HEK293 (cell line): ENCODE results near the gene PRRT1B.

ENCODE experiments used
- CTCF ChIA-PET: fragments of 350-600 bp; formaldehyde crosslinking; extraction: SDS; loops from one replicate; lab custom pipeline; 2021; ENCODE audit warnings: antibody characterized with exemption; lab: Yijun Ruan, JAX
- POLR2A ChIA-PET: fragments of 300-600 bp; formaldehyde crosslinking; extraction: SDS; loops from one replicate; lab custom pipeline; 2020; ENCODE audit warnings: antibody characterized with exemption, inconsistent platforms; lab: Yijun Ruan, JAX
- H3K27ac ChIP-seq: fragments of 200-500 bp; sonication (Bioruptor generic); 2 replicates; pipeline ENCODE4 v1.5.1; 2014; ENCODE audit warnings: low read depth, low read length, control low read depth, inconsistent platforms; ENCODE audit errors: extremely low read depth
- H3K36me3 ChIP-seq, 2 experiments: fragments of 200-500 bp in 1 of 2; sonication (Bioruptor generic) in 1 of 2; 1 replicate in 1 of 2; 2 replicates in 1 of 2; pipeline ENCODE4 v1.5.1; 2014 to 2017; ENCODE audit warnings: inconsistent platforms in 2 of 2, low read length in 2 of 2; ENCODE audit not compliant: control insufficient read depth in 2 of 2, insufficient read depth in 1 of 2
- H3K4me1 ChIP-seq: fragments of 200-500 bp; sonication (Bioruptor generic); 2 replicates; pipeline ENCODE4 v1.5.1; 2014; ENCODE audit warnings: mild to moderate bottlenecking, low read length, inconsistent platforms; ENCODE audit not compliant: control insufficient read depth, insufficient read depth
- H3K4me3 ChIP-seq: 2 replicates; pipeline ENCODE4 v1.5.1; 2011; ENCODE audit warnings: low read depth, mild to moderate bottlenecking, control low read depth, low read length, moderate library complexity
- H3K9me3 ChIP-seq: fragments of 200-500 bp; sonication (Bioruptor generic); 2 replicates; pipeline ENCODE4 v1.5.1; 2014; ENCODE audit warnings: low read depth, low read length, inconsistent platforms; ENCODE audit not compliant: control insufficient read depth, insufficient read depth
- GLI2 ChIP-seq: fragments of 450-650 bp; formaldehyde crosslinking; IDR thresholded peaks from 2 replicates; pipeline ENCODE4; 2017; ENCODE audit warnings: missing biosample characterization, missing genetic modification characterization, low read depth, borderline replicate concordance
- HOXC10 ChIP-seq: sonication (generic); formaldehyde crosslinking; IDR thresholded peaks from 2 replicates; pipeline ENCODE4 v1.8.1; 2023; ENCODE audit warnings: mild to moderate bottlenecking, missing genetic modification reagents
- PATZ1 ChIP-seq: fragments of 450-650 bp; formaldehyde crosslinking; IDR thresholded peaks from 2 replicates; pipeline ENCODE4 v1.5.1; 2016; ENCODE audit warnings: missing biosample characterization, missing genetic modification characterization
- PRDM1 ChIP-seq: fragments of 450-650 bp; formaldehyde crosslinking; IDR thresholded peaks from 2 replicates; pipeline ENCODE4; 2016; ENCODE audit warnings: missing biosample characterization, missing genetic modification characterization
- PRDM6 ChIP-seq: fragments of 450-650 bp; formaldehyde crosslinking; IDR thresholded peaks from 2 replicates; pipeline ENCODE4 v1.5.1; 2017; ENCODE audit warnings: missing biosample characterization, missing genetic modification characterization
- REPIN1 ChIP-seq: fragments of 450-650 bp; formaldehyde crosslinking; IDR thresholded peaks from 2 replicates; pipeline ENCODE4 v1.5.1; 2017; ENCODE audit warnings: missing biosample characterization, missing genetic modification characterization, low read depth
- REST ChIP-seq: fragments of 450-650 bp; formaldehyde crosslinking; IDR thresholded peaks from 2 replicates; pipeline ENCODE4 v1.5.1; 2016; ENCODE audit warnings: missing biosample characterization, missing genetic modification characterization
- ZNF121 ChIP-seq: fragments of 450-650 bp; formaldehyde crosslinking; IDR thresholded peaks from 2 replicates; pipeline ENCODE4 v1.5.1; 2016; ENCODE audit warnings: missing biosample characterization, missing genetic modification characterization
- ZNF140 ChIP-seq: fragments of 450-650 bp; formaldehyde crosslinking; IDR thresholded peaks from 2 replicates; pipeline ENCODE4 v1.5.1; 2016; ENCODE audit warnings: missing biosample characterization, missing genetic modification characterization
- ZNF248 ChIP-seq: fragments of 450-650 bp; formaldehyde crosslinking; IDR thresholded peaks from 2 replicates; pipeline ENCODE4 v1.5.1; 2017; ENCODE audit warnings: missing biosample characterization, missing genetic modification characterization
- ZNF366 ChIP-seq: fragments of 450-650 bp; formaldehyde crosslinking; conservative IDR thresholded peaks from 2 replicates; pipeline ENCODE4 v1.5.1; 2016; ENCODE audit warnings: missing biosample characterization, missing genetic modification characterization
- ZNF37A ChIP-seq: fragments of 450-650 bp; IDR thresholded peaks from 2 replicates; pipeline ENCODE4 v1.5.1; 2018; ENCODE audit warnings: missing biosample characterization, missing genetic modification characterization
- ZNF423 ChIP-seq: fragments of 450-650 bp; formaldehyde crosslinking; IDR thresholded peaks from 2 replicates; pipeline ENCODE4 v1.5.1; 2016; ENCODE audit warnings: missing biosample characterization, missing genetic modification characterization
- ZNF510 ChIP-seq: fragments of 450-650 bp; formaldehyde crosslinking; IDR thresholded peaks from 2 replicates; pipeline ENCODE4 v1.5.1; 2018; ENCODE audit warnings: mild to moderate bottlenecking, missing genetic modification characterization, missing biosample characterization; ENCODE audit not compliant: insufficient replicate concordance
- ZNF544 ChIP-seq: fragments of 450-650 bp; formaldehyde crosslinking; IDR thresholded peaks from 2 replicates; pipeline ENCODE4 v1.5.0; 2017; ENCODE audit warnings: missing biosample characterization, missing genetic modification characterization
- ZNF600 ChIP-seq: fragments of 450-650 bp; formaldehyde crosslinking; IDR thresholded peaks from 2 replicates; pipeline ENCODE4 v1.5.1; 2016; ENCODE audit warnings: missing biosample characterization, missing genetic modification characterization
- ZNF707 ChIP-seq: fragments of 450-650 bp; formaldehyde crosslinking; IDR thresholded peaks from 2 replicates; pipeline ENCODE4 v1.5.1; 2016; ENCODE audit warnings: missing biosample characterization, missing genetic modification characterization
- ZNF768 ChIP-seq: fragments of 450-650 bp; formaldehyde crosslinking; IDR thresholded peaks from 2 replicates; pipeline ENCODE4 v1.5.1; 2018; ENCODE audit warnings: missing biosample characterization, mild to moderate bottlenecking, missing genetic modification characterization
- TF ChIP-seq, protein P1 (sequence below): fragments of 450-650 bp; IDR thresholded peaks from 2 replicates; pipeline ENCODE4 v1.5.1; 2018; ENCODE audit warnings: missing biosample characterization, mild to moderate bottlenecking, missing genetic modification characterization
- TF ChIP-seq, protein P2 (sequence below): fragments of 450-650 bp; formaldehyde crosslinking; IDR thresholded peaks from 2 replicates; pipeline ENCODE4 v1.5.1; 2016; ENCODE audit warnings: missing biosample characterization, missing genetic modification characterization, low read depth

Gene PRRT1B

DNA sequence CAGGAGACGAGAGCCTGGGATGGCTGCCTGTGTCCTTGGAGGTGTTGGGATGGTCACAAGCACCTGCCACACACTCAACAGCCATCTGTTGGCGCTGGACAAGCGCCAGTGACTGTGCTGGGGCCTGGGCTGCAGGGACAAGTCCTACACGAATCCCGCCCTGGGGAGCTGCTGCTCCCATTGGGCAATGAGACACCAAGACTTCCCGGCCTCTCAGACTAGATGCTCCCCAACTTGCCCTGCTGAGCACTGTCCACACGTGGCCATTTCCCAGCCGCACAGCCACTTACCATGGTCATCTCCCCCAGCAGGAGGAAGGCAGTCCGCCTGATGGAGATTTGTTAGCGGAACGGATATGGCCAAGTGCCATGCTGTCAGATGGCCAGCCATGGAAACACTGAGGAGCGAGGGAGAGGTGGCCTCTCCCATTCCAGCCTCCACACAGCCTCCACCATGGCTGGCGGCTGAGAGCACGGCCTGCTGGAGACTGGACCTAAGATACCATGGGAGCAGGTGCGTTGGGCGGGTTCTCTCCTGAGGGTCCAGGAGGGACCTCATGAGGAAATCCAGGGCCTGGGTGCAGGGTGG is 43.9 kb downstream of the PRRT1B start:
- no peak for TF ChIP-seq ZNF510 (tag by site-specific recombination)
- no peak for TF ChIP-seq PATZ1 (tag by site-specific recombination)
- no peak for TF ChIP-seq ZNF121 (tag by site-specific recombination)
- no peak for TF ChIP-seq PRDM1
- no peak for TF ChIP-seq ZNF768 (tag by site-specific recombination)
- TF ChIP-seq, protein P1, sequence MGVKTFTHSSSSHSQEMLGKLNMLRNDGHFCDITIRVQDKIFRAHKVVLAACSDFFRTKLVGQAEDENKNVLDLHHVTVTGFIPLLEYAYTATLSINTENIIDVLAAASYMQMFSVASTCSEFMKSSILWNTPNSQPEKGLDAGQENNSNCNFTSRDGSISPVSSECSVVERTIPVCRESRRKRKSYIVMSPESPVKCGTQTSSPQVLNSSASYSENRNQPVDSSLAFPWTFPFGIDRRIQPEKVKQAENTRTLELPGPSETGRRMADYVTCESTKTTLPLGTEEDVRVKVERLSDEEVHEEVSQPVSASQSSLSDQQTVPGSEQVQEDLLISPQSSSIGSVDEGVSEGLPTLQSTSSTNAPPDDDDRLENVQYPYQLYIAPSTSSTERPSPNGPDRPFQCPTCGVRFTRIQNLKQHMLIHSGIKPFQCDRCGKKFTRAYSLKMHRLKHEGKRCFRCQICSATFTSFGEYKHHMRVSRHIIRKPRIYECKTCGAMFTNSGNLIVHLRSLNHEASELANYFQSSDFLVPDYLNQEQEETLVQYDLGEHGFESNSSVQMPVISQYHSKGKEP (tag by site-specific recombination), result no peak
- no peak for TF ChIP-seq ZNF600
- TF ChIP-seq HOXC10 (CRISPR knock-in tag), result no peak
- TF ChIP-seq ZNF140 (tag by site-specific recombination), result no peak
- TF ChIP-seq ZNF707, result no peak
- TF ChIP-seq ZNF366 (tag by site-specific recombination), result no peak
- TF ChIP-seq, protein P2, sequence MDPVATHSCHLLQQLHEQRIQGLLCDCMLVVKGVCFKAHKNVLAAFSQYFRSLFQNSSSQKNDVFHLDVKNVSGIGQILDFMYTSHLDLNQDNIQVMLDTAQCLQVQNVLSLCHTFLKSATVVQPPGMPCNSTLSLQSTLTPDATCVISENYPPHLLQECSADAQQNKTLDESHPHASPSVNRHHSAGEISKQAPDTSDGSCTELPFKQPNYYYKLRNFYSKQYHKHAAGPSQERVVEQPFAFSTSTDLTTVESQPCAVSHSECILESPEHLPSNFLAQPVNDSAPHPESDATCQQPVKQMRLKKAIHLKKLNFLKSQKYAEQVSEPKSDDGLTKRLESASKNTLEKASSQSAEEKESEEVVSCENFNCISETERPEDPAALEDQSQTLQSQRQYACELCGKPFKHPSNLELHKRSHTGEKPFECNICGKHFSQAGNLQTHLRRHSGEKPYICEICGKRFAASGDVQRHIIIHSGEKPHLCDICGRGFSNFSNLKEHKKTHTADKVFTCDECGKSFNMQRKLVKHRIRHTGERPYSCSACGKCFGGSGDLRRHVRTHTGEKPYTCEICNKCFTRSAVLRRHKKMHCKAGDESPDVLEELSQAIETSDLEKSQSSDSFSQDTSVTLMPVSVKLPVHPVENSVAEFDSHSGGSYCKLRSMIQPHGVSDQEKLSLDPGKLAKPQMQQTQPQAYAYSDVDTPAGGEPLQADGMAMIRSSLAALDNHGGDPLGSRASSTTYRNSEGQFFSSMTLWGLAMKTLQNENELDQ (tag by site-specific recombination), result no peak
- no peak for TF ChIP-seq REST (tag by site-specific recombination)
- TF ChIP-seq GLI2 (tag by site-specific recombination), result no peak
- TF ChIP-seq ZNF248 (tag by site-specific recombination), result no peak
- no peak for TF ChIP-seq PRDM6 (tag by site-specific recombination)
- no peak for TF ChIP-seq ZNF544 (tag by site-specific recombination)
- no peak for TF ChIP-seq ZNF37A (tag by site-specific recombination)
- no peak for TF ChIP-seq REPIN1 (tag by site-specific recombination)
- no peak for TF ChIP-seq ZNF423 (tag by site-specific recombination)
- no peak overlapping the region for H3K27ac ChIP-seq
- no peaks in the 10 kb centered on the region for H3K4me1 ChIP-seq
- peaks cover 0 to 47% of the 10 kb centered on the region in 2 experiments; a peak in 2 of 3 replicates for H3K36me3 ChIP-seq
- ChIA-PET POLR2A (interaction anchor here (0.8 kb wide), 1 partner anchor 36 kb away, joined by 3 read pairs; no protein-coding TSS in a partner anchor), CTCF (interaction anchor here (0.7 to 8.8 kb wide), 4 partner anchors 90 to 670 kb away, joined by 3 to 193 read pairs (median 4); partner anchors contain the start of gene RAPGEF1)
- H3K9me3 ChIP-seq, result no peaks in the 10 kb centered on the region
- H3K4me3 ChIP-seq, result no peak overlapping the region
